GM18520 (cell line): ENCODE measurements around the gene ALDH3A2.
"Not testable (repeated sequence)": the region's sequence is repeated elsewhere in the genome, so short reads cannot be mapped to it uniquely, and the experiment has no call there.

ENCODE experiments used
- ATAC-seq: cut with Tn5 transposase; IDR thresholded peaks from one replicate; pipeline ENCODE4 v1.9.1; 2021; ENCODE audit not compliant: unreplicated experiment

The ALDH3A2 gene

GRCh38 chr17:19677736-19678379, 29.3 kb downstream of the ALDH3A2 start:
- no peak for ATAC-seq

- ATAC-seq: no peak
Observed at GRCh38 chr17:19678581-19679453, 30.3 kb downstream of the ALDH3A2 start.

GRCh38 chr17:19683117-19683516, 34.6 kb downstream of the ALDH3A2 start:
- no peak for ATAC-seq

- ATAC-seq: not testable (repeated sequence)
Observed at GRCh38 chr17:19684909-19685580, 36.5 kb downstream of the ALDH3A2 start.

- no peak for ATAC-seq
Observed at GRCh38 chr17:19686400-19687090, 38.0 kb downstream of the ALDH3A2 start.

GRCh38 chr17:19702217-19702641, 53.7 kb downstream of the ALDH3A2 start:
- ATAC-seq: no peak

GRCh38 chr17:19703106-19703827, 54.7 kb downstream of the ALDH3A2 start:
- ATAC-seq: no peak

- no peak for ATAC-seq
Observed at GRCh38 chr17:19703828-19704613, 55.5 kb downstream of the ALDH3A2 start.

GRCh38 chr17:19705201-19705600, 56.6 kb downstream of the ALDH3A2 start:
- no peak for ATAC-seq

- no peak for ATAC-seq
Observed at GRCh38 chr17:19705771-19706770, 57.5 kb downstream of the ALDH3A2 start.

- ATAC-seq: no peak
Observed at GRCh38 chr17:19706791-19707727, 58.5 kb downstream of the ALDH3A2 start.

- no peak for ATAC-seq
Observed at GRCh38 chr17:19707728-19708221, 59.2 kb downstream of the ALDH3A2 start.

- ATAC-seq: no peak
Observed at GRCh38 chr17:19708431-19709175, 60.1 kb downstream of the ALDH3A2 start.

GRCh38 chr17:19709841-19710240, 61.3 kb downstream of the ALDH3A2 start:
- ATAC-seq: no peak

- ATAC-seq: no peak
Observed at GRCh38 chr17:19712436-19713004, 64.0 kb downstream of the ALDH3A2 start.

- ATAC-seq: no peak
Observed at GRCh38 chr17:19713462-19713861, 64.9 kb downstream of the ALDH3A2 start.
